Tibial nerve (tissue), 4 donors: ENCODE measurements around the gene LRRC27. TPM values are rescaled to one million over a fixed set of nuclear protein-coding genes. Genes with fewer than 3 reads are reported as not detected.

Experiments
- DNase-seq, 2 donors: peaks; one replicate each; pipeline ENCODE4 v3.0.0-alpha.2; 2019; ENCODE audit warnings: low spot score in 2 of 2
- H3K27ac ChIP-seq, 4 donors: fragments of 200-600 bp; sonication (generic) in 3 of 4; one replicate each; pipeline ENCODE4 v1.5.1; 2017 to 2019; ENCODE audit warnings: mild to moderate bottlenecking in 1 of 4
- H3K27me3 ChIP-seq, 2 donors: fragments of 200-600 bp; sonication (generic) in 1 of 2; one replicate each; pipeline versions ENCODE4 v1.5.1 to v1.6.0; 2017 to 2019
- H3K36me3 ChIP-seq, 3 donors: fragments of 200-600 bp; sonication (generic); one replicate each; pipeline ENCODE4 v1.5.1; 2018 to 2019
- H3K4me1 ChIP-seq, 4 donors: fragments of 200-600 bp; sonication (generic) in 3 of 4; one replicate each; pipeline ENCODE4 v1.5.1; 2017 to 2019
- H3K4me3 ChIP-seq, 4 donors: fragments of 200-600 bp; sonication (generic) in 3 of 4; one replicate each; pipeline ENCODE4 v1.5.1; 2017 to 2019; ENCODE audit warnings: mild to moderate bottlenecking in 1 of 4, moderate library complexity in 1 of 4
- H3K9me3 ChIP-seq, 4 donors: fragments of 200-600 bp; sonication (generic) in 3 of 4; one replicate each; pipeline ENCODE4 v1.5.1; 2017 to 2019
- EP300 ChIP-seq, 2 donors: sonication (generic); formaldehyde crosslinking; IDR thresholded peaks; one replicate each; pipeline ENCODE4 v1.6.1; 2017; ENCODE audit warnings: antibody characterized with exemption in 2 of 2, mild to moderate bottlenecking in 1 of 2
- POLR2A ChIP-seq, 2 donors: fragments of 450-650 bp; IDR thresholded peaks; one replicate each; pipeline ENCODE4 v1.6.1; 2017; ENCODE audit warnings: antibody characterized with exemption in 2 of 2, mild to moderate bottlenecking in 2 of 2, moderate library complexity in 2 of 2
- WGBS, 2 donors: methylation state at CpG; one replicate each; pipeline ENCODE4 v1.1.5; 2018; 5-methylcytosine and 5-hydroxymethylcytosine counted together
- total RNA-seq, 4 donors: library from RNA; depleted of rRNA; stranded (reverse); fragments of >200 nt; gene quantifications; one replicate each; pipeline ENCODE4 v1.1.0, GENCODE V29; 2016
- TF ChIP-seq, protein P1 (sequence below), 5 experiments: fragments of 200-600 bp in 3 of 5; fragments of 450-650 bp in 2 of 5; sonication (generic) in 3 of 5; IDR thresholded peaks; one replicate each; pipeline ENCODE4 v1.5.1; 2016 to 2019; ENCODE audit warnings: antibody characterized with exemption in 5 of 5, mild to moderate bottlenecking in 3 of 5, moderate library complexity in 2 of 5

The LRRC27 gene
- total RNA-seq, 4 donors from 2014 or later: 10.1 to 21.6 (median 17.9) TPM

DNA sequence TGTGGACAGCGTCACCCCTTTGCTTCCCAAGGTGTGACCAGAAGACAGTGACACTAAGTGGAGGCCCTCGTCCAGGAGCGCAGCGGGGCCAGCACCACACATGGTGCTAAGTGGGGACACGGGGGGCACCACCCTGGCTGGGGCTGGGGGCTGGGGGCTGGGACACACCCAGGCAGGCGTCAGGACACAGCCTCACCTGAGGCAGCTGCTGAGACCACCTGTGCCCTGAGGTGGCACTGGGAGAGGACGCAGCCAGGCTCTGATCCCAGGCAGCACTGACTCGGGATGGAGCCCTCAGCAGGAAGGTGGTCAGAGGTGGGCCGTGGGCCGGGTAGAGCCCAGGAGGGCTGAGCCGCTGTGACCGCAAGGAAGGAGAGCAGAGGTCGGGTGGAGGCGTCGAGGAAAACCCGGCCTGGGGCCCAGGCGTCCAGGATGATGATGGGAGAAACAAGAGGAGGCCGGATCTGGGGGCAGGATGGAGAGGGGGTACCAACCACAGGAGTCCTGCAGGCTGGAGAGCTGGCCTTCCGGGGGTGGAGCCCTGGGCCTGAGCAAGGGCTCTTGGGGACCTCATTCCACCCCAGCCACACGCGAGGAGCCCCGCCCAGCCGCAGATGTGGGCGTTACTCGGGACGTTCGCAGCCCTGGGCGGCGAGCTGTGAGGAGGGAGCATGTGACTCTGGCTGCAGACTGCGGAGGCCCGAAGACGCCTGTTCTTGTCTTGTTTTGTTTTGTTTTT, 22.5 kb downstream of the LRRC27 start:
- no peak overlapping the region for H3K4me3 ChIP-seq
- DNase-seq: no peak
- H3K27ac ChIP-seq: no peak overlapping the region
- peaks cover 0 to 59% (median 0%) of the 10 kb centered on the region in 3 donors for H3K36me3 ChIP-seq
- no peaks in the 10 kb centered on the region for H3K9me3 ChIP-seq
- TF ChIP-seq POLR2A (IDR thresholded peaks at IDR 0.05) (no peak), EP300 (IDR thresholded peaks at IDR 0.05) (no peak)
- TF ChIP-seq, protein P1, sequence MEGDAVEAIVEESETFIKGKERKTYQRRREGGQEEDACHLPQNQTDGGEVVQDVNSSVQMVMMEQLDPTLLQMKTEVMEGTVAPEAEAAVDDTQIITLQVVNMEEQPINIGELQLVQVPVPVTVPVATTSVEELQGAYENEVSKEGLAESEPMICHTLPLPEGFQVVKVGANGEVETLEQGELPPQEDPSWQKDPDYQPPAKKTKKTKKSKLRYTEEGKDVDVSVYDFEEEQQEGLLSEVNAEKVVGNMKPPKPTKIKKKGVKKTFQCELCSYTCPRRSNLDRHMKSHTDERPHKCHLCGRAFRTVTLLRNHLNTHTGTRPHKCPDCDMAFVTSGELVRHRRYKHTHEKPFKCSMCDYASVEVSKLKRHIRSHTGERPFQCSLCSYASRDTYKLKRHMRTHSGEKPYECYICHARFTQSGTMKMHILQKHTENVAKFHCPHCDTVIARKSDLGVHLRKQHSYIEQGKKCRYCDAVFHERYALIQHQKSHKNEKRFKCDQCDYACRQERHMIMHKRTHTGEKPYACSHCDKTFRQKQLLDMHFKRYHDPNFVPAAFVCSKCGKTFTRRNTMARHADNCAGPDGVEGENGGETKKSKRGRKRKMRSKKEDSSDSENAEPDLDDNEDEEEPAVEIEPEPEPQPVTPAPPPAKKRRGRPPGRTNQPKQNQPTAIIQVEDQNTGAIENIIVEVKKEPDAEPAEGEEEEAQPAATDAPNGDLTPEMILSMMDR (IDR thresholded peaks at IDR 0.05): no peak
- 65 to 70% methylated on average over 30 to 32 of the region's 32 CpGs for WGBS, 2 donors
- no peaks in the 10 kb centered on the region for H3K27me3 ChIP-seq
- H3K4me1 ChIP-seq: peaks cover 0 to 2% (median 0%) of the 10 kb centered on the region in 4 donors

DNA sequence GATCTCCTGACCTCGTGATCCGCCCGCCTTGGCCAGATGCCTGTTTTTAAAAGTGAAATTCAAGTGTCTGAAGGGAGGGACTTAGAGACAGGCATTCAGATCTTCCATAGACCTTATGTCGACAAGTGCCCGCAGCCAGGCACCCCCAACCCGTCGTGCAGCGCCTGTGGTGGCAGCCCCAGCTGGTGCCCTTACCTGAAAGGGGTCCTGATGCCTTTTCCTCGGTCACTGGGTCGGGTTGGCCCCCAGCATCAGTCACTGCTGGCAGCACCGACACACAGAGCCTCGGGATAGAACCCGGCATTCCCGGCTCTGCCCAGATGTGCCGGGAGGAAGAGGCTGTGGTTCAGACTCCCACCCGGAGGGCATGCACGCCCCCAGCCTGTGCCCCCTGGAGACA, 23.3 kb downstream of the LRRC27 start:
- H3K4me1 ChIP-seq: peaks cover 0 to 4% (median 0%) of the 10 kb centered on the region in 4 donors
- TF ChIP-seq POLR2A (IDR thresholded peaks at IDR 0.05) (no peak), EP300 (IDR thresholded peaks at IDR 0.05) (no peak)
- TF ChIP-seq, protein P1 (IDR thresholded peaks at IDR 0.05): no peak
- no peak for DNase-seq
- no peak overlapping the region for H3K4me3 ChIP-seq
- H3K36me3 ChIP-seq: peaks cover 0 to 53% (median 0%) of the 10 kb centered on the region in 3 donors
- no peaks in the 10 kb centered on the region for H3K9me3 ChIP-seq
- H3K27me3 ChIP-seq: no peaks in the 10 kb centered on the region
- H3K27ac ChIP-seq: no peak overlapping the region
- 82 to 89% methylated on average over 5 to 17 of the region's 17 CpGs for WGBS, 2 donors

DNA sequence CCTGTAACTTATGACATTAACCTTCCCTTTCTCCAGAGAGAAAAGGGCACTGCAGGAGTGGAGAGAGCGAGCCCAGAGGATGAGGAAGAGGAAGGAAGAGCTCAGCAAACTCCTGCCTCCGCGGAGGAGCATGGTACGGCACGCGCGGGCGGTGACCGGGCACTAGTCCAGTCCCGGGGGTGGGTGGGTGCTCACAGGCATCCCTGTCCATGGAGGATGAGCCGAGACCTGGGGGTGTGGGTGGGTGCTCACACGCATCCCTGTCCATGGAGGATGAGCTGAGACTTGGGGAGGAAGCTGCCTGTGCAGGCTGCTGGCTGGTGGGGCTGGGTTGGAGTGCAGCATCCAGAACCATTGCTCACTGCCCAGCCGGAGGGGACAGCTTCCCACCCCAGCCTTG, 23.8 kb downstream of the LRRC27 start:
- WGBS, 2 donors: 81 to 90% methylated on average over 13 of the region's 13 CpGs
- DNase-seq: no peak
- H3K27ac ChIP-seq: no peak overlapping the region

DNA sequence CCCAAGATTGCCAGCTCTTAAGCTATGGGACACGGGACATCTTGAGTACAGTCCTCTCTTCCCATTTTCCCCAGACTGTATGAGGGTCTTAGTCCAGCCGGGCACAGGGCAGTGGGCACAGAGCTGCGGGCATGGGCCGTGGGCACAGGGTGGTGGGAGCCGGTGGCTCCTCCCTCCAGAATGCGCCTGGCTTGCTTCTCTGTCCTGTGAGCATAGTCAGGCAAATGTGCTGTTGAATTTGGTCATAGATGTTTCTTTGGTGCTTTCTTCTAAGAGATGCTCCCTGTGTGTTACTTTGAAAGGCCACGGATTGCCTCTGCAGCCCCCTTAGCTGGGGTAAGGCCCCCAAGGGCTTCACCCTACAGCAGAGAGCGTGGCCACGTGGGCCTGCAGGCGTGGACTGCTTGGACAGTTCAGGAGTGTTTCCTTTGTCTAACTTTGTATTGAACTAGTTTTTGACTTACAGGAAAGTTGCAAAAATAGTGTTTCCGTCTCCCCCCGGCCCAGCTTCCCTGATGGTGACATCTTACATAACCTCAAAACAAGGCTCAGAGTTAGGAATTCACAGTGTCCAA, 24.7 kb downstream of the LRRC27 start:
- WGBS, 2 donors: 94% methylated on average over 8 to 12 of the region's 12 CpGs
- Histone ChIP-seq H3K27me3 (no peaks in the 10 kb centered on the region), H3K27ac (no peak overlapping the region), H3K4me1 (peaks cover 0 to 4% (median 0%) of the 10 kb centered on the region in 4 donors), H3K4me3 (no peak overlapping the region), H3K9me3 (no peaks in the 10 kb centered on the region), H3K36me3 (peaks cover 0 to 42% (median 0%) of the 10 kb centered on the region in 3 donors)
- no peak for TF ChIP-seq POLR2A (IDR thresholded peaks at IDR 0.05)
- TF ChIP-seq, protein P1 (IDR thresholded peaks at IDR 0.05): no peak
- TF ChIP-seq EP300 (IDR thresholded peaks at IDR 0.05): no peak
- DNase-seq: no peak

More for the DNA sequence above, 23.8 kb downstream of the LRRC27 start:
- peaks cover 0 to 48% (median 0%) of the 10 kb centered on the region in 3 donors for H3K36me3 ChIP-seq
- no peaks in the 10 kb centered on the region for H3K27me3 ChIP-seq
- no peak overlapping the region for H3K4me3 ChIP-seq
- H3K9me3 ChIP-seq: no peaks in the 10 kb centered on the region
- peaks cover 0 to 4% (median 0%) of the 10 kb centered on the region in 4 donors for H3K4me1 ChIP-seq
- TF ChIP-seq POLR2A (IDR thresholded peaks at IDR 0.05) (no peak), EP300 (IDR thresholded peaks at IDR 0.05) (no peak)
- TF ChIP-seq, protein P1 (IDR thresholded peaks at IDR 0.05): no peak
